Fibroblast of skin of scalp (primary cell): ENCODE results near the gene ZNF175.
"Not testable (repeated sequence)": the region's sequence is repeated elsewhere in the genome, so short reads cannot be mapped to it uniquely, and the experiment has no call there.

Experiments used
- DNase-seq: peaks from one replicate; pipeline ENCODE4 v3.0.0-alpha.2; 2013

The ZNF175 gene

GRCh38 chr19:51593138-51593890 is 22.2 kb downstream of the ZNF175 start:
- no peak for DNase-seq

GRCh38 chr19:51593969-51594773 is 23.1 kb downstream of the ZNF175 start:
- peak; percentile 97 for DNase-seq

GRCh38 chr19:51594774-51595109 is 23.7 kb downstream of the ZNF175 start:
- DNase-seq = no peak

GRCh38 chr19:51595190-51596175 is 24.4 kb downstream of the ZNF175 start:
- DNase-seq = no peak

- no peak for DNase-seq
These were observed 27.3 kb downstream of the ZNF175 start for GRCh38 chr19:51598159-51598915.

- no peak for DNase-seq
These were observed 28.0 kb downstream of the ZNF175 start for GRCh38 chr19:51599084-51599483.

GRCh38 chr19:51600940-51601580 is 30.0 kb downstream of the ZNF175 start:
- no peak for DNase-seq

- DNase-seq = no peak
These were observed 31.2 kb downstream of the ZNF175 start for GRCh38 chr19:51602189-51602854.

- DNase-seq = no peak
These were observed 36.0 kb downstream of the ZNF175 start for GRCh38 chr19:51607077-51607476.

- DNase-seq = peak; percentile 75
These were observed 37.0 kb downstream of the ZNF175 start for GRCh38 chr19:51607920-51608562.

- no peak for DNase-seq
These were observed 39.5 kb downstream of the ZNF175 start for GRCh38 chr19:51610576-51610975.

GRCh38 chr19:51614789-51615188 is 43.7 kb downstream of the ZNF175 start:
- no peak for DNase-seq

- DNase-seq = no peak
These were observed 44.9 kb downstream of the ZNF175 start for GRCh38 chr19:51615991-51616390.

GRCh38 chr19:51621178-51621577 is 50.1 kb downstream of the ZNF175 start:
- DNase-seq = no peak

- no peak for DNase-seq
These were observed 55.6 kb downstream of the ZNF175 start for GRCh38 chr19:51626675-51627074.

GRCh38 chr19:51627491-51628138 is 56.5 kb downstream of the ZNF175 start:
- DNase-seq = no peak

GRCh38 chr19:51628153-51628939 is 57.3 kb downstream of the ZNF175 start:
- DNase-seq = no peak

- DNase-seq = not testable (repeated sequence)
These were observed 59.2 kb downstream of the ZNF175 start, which contains the start of gene SIGLEC5 for GRCh38 chr19:51630315-51630714. Gene SIGLEC5, minus strand, starts transcription at chr19:51630401. Its CDS starts 66 bp downstream, at chr19:51630335.

- no peak for DNase-seq
These were observed 61.0 kb downstream of the ZNF175 start for GRCh38 chr19:51632126-51632525.
